ENCODE data around the gene EFNA4. TPM values are rescaled to one million over a fixed set of nuclear protein-coding genes. Genes with fewer than 3 reads are reported as not detected.

EFNA4 gene
- total and polyA plus RNA-seq, 9 of the 15 experiments (the other 6 are each of a cell fraction or from before 2014, with no cell fraction given), result 0.68 to 7.4 (median 6.1) TPM

DNA sequence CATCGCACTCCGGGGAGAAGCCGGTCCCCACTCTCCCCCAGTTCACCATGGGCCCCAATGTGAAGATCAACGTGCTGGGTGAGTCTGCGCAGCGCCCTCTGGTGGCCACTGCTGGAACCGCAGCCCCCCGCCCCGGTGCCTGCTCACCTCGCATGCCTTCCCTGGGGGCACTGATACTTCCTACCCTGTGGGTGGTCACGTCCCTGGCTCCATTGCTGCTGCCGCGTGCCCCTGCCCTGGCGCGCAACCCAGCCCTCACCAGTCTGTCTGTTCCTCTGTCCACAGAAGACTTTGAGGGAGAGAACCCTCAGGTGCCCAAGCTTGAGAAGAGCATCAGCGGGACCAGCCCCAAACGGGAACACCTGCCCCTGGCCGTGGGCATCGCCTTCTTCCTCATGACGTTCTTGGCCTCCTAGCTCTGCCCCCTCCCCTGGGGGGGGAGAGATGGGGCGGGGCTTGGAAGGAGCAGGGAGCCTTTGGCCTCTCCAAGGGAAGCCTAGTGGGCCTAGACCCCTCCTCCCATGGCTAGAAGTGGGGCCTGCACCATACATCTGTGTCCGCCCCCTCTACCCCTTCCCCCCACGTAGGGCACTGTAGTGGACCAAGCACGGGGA is 22.7 kb downstream of the EFNA4 start:
- H3K9me1 ChIP-seq (ENCODE audit: control insufficient read depth, insufficient read depth, low read length), result peaks cover 2% of the 10 kb centered on the region
- ATAC-seq (peak; percentile 52), FAIRE-seq (peak; percentile 62), DNase-seq (ENCODE audit: extremely low read depth in 1 of 4, low spot score in 3 of 4) (peak; percentile 75 to 82 (median 80))
- H3K27me3 ChIP-seq (ENCODE audit: control insufficient read depth in 2 of 2, insufficient read depth in 2 of 2, low read length in 2 of 2), result peaks cover 3 to 5% of the 10 kb centered on the region in 2 experiments; a peak in 2 of 5 replicates
- BruUV-seq (replicated peaks), result no TSS peak
- H3K9ac ChIP-seq (ENCODE audit: insufficient read depth in 1 of 2, low read depth in 2 of 2, low read length in 2 of 2), result peak overlapping the region in 1 of 2 experiments; percentile 92; a peak in 2 of 4 replicates
- H3K4me2 ChIP-seq (ENCODE audit: insufficient read depth, low read length), result peak overlapping the region; percentile 93
- H3K4me1 ChIP-seq (replicated peaks in 1 of 2; ENCODE audit: control insufficient read depth in 2 of 2, insufficient read depth in 2 of 2, low read length in 2 of 2), result peaks cover 19 to 49% of the 10 kb centered on the region in 2 experiments; a peak in 4 of 5 replicates
- in situ Hi-C loops (cut with MboI), result no loop called here
- H3K4me3 ChIP-seq, result peak overlapping the region; percentile 59
- ChIA-PET POLR2A (no interaction called here), CTCF (ENCODE audit: low intra/inter-chr PET ratio) (interaction anchor here (0.6 to 9.0 kb wide), 5 partner anchors 23 to 550 kb away, joined by 3 to 153 read pairs (median 9); partner anchors contain the start of gene EFNA4)
- intact Hi-C loops (cut with micrococcal nuclease), result loop anchor here (5.0 kb wide), 1 partner anchor 529 kb away; the partner anchor contains the start of gene UBE2Q1
- WGBS (ENCODE audit: insufficient coverage, low coverage, missing lambda C conversion rate), result 6% methylated on average over 22 of the region's 24 CpGs
- peaks cover 5% of the 10 kb centered on the region; the same call in 2 of the 3 replicates for H3K79me2 ChIP-seq (ENCODE audit: control insufficient read depth, insufficient read depth, low read length)
- no peaks in the 10 kb centered on the region for H3K9me3 ChIP-seq (replicated peaks; ENCODE audit: control insufficient read depth, insufficient read depth, low read depth, low read length)
- H3K36me3 ChIP-seq (ENCODE audit: control insufficient read depth, insufficient read depth, low read length), result peaks cover 7% of the 10 kb centered on the region; the same call in 1 of the 3 replicates
- H2AFZ ChIP-seq (ENCODE audit: low read depth, low read length), result peak overlapping the region; percentile 95; the same call in 1 of the 2 replicates
- 0 out of 3 replicates have a peak overlapping the region, but pooled peaks have one; percentile 72 for H3K27ac ChIP-seq (ENCODE audit: extremely low read depth, low read depth, low read length)
- peaks cover 22% of the 10 kb centered on the region for H4K20me1 ChIP-seq (replicated peaks; ENCODE audit: control insufficient read depth, insufficient read depth, low read length)
- TF ChIP-seq ZNF551 (CRISPR knock-in tag; IDR thresholded peaks at IDR 0.05) (no peak), PHB (CRISPR knock-in tag; IDR thresholded peaks at IDR 0.05) (no peak), ZNF57 (CRISPR knock-in tag; IDR thresholded peaks at IDR 0.05) (no peak), TAF1 (IDR thresholded peaks at IDR 0.05; ENCODE audit: control insufficient read depth, extremely low read depth, insufficient read depth, low read length, severe bottlenecking) (no peak), ZFX (CRISPR knock-in tag; IDR thresholded peaks at IDR 0.05) (no peak), ZNF212 (CRISPR knock-in tag; IDR thresholded peaks at IDR 0.05) (no peak), RFX7 (CRISPR knock-in tag; IDR thresholded peaks at IDR 0.05) (no peak), LCOR (CRISPR knock-in tag; IDR thresholded peaks at IDR 0.05) (no peak; the same call in 1 of the 2 replicates)
- TF ChIP-seq, protein P1, sequence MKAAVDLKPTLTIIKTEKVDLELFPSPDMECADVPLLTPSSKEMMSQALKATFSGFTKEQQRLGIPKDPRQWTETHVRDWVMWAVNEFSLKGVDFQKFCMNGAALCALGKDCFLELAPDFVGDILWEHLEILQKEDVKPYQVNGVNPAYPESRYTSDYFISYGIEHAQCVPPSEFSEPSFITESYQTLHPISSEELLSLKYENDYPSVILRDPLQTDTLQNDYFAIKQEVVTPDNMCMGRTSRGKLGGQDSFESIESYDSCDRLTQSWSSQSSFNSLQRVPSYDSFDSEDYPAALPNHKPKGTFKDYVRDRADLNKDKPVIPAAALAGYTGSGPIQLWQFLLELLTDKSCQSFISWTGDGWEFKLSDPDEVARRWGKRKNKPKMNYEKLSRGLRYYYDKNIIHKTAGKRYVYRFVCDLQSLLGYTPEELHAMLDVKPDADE (conservative IDR thresholded peaks at IDR 0.05; ENCODE audit: control insufficient read depth, low read depth, low read length), result 0 out of 2 replicates have a peak, but pooled peaks have one; percentile 27
- TF ChIP-seq, protein P2, sequence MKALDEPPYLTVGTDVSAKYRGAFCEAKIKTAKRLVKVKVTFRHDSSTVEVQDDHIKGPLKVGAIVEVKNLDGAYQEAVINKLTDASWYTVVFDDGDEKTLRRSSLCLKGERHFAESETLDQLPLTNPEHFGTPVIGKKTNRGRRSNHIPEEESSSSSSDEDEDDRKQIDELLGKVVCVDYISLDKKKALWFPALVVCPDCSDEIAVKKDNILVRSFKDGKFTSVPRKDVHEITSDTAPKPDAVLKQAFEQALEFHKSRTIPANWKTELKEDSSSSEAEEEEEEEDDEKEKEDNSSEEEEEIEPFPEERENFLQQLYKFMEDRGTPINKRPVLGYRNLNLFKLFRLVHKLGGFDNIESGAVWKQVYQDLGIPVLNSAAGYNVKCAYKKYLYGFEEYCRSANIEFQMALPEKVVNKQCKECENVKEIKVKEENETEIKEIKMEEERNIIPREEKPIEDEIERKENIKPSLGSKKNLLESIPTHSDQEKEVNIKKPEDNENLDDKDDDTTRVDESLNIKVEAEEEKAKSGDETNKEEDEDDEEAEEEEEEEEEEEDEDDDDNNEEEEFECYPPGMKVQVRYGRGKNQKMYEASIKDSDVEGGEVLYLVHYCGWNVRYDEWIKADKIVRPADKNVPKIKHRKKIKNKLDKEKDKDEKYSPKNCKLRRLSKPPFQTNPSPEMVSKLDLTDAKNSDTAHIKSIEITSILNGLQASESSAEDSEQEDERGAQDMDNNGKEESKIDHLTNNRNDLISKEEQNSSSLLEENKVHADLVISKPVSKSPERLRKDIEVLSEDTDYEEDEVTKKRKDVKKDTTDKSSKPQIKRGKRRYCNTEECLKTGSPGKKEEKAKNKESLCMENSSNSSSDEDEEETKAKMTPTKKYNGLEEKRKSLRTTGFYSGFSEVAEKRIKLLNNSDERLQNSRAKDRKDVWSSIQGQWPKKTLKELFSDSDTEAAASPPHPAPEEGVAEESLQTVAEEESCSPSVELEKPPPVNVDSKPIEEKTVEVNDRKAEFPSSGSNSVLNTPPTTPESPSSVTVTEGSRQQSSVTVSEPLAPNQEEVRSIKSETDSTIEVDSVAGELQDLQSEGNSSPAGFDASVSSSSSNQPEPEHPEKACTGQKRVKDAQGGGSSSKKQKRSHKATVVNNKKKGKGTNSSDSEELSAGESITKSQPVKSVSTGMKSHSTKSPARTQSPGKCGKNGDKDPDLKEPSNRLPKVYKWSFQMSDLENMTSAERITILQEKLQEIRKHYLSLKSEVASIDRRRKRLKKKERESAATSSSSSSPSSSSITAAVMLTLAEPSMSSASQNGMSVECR (CRISPR knock-in tag; IDR thresholded peaks at IDR 0.05), result no peak
- TF ChIP-seq, protein P3, sequence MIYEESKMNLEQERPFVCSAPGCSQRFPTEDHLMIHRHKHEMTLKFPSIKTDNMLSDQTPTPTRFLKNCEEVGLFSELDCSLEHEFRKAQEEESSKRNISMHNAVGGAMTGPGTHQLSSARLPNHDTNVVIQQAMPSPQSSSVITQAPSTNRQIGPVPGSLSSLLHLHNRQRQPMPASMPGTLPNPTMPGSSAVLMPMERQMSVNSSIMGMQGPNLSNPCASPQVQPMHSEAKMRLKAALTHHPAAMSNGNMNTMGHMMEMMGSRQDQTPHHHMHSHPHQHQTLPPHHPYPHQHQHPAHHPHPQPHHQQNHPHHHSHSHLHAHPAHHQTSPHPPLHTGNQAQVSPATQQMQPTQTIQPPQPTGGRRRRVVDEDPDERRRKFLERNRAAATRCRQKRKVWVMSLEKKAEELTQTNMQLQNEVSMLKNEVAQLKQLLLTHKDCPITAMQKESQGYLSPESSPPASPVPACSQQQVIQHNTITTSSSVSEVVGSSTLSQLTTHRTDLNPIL (CRISPR knock-in tag; IDR thresholded peaks at IDR 0.05), result no peak
- TF ChIP-seq, protein P4, sequence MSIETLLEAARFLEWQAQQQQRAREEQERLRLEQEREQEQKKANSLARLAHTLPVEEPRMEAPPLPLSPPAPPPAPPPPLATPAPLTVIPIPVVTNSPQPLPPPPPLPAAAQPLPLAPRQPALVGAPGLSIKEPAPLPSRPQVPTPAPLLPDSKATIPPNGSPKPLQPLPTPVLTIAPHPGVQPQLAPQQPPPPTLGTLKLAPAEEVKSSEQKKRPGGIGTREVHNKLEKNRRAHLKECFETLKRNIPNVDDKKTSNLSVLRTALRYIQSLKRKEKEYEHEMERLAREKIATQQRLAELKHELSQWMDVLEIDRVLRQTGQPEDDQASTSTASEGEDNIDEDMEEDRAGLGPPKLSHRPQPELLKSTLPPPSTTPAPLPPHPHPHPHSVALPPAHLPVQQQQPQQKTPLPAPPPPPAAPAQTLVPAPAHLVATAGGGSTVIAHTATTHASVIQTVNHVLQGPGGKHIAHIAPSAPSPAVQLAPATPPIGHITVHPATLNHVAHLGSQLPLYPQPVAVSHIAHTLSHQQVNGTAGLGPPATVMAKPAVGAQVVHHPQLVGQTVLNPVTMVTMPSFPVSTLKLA (conservative IDR thresholded peaks at IDR 0.05), result 0 out of 4 replicates have a peak, but pooled peaks of 1 of the 2 experiments have one; percentile 23

Data from K562 (cell line).